GM18907 (cell line): ENCODE data around the gene KHNYN.
"Not testable (repeated sequence)": the region's sequence is repeated elsewhere in the genome, so short reads cannot be mapped to it uniquely, and the experiment has no call there.

Experiments used
- ATAC-seq: cut with Tn5 transposase; IDR thresholded peaks from one replicate; pipeline ENCODE4 v1.9.1; 2021; ENCODE audit warnings: mild to moderate bottlenecking, moderate library complexity; ENCODE audit not compliant: unreplicated experiment

KHNYN gene

GRCh38 chr14:24465805-24466204 is 36.1 kb downstream of the KHNYN start:
- ATAC-seq, result no peak

GRCh38 chr14:24470450-24470849 is 40.7 kb downstream of the KHNYN start:
- ATAC-seq, result not testable (repeated sequence)

- no peak for ATAC-seq
Measured at GRCh38 chr14:24473211-24473610, 43.5 kb downstream of the KHNYN start.

- no peak for ATAC-seq
Measured at GRCh38 chr14:24475261-24475660, 45.5 kb downstream of the KHNYN start.

- ATAC-seq, result not testable (repeated sequence)
Measured at GRCh38 chr14:24479999-24480398, 50.2 kb downstream of the KHNYN start.

- peak; percentile 86 for ATAC-seq
Measured at GRCh38 chr14:24481622-24482324, 52.0 kb downstream of the KHNYN start.

GRCh38 chr14:24482699-24483303 is 53.0 kb downstream of the KHNYN start:
- not testable (repeated sequence) for ATAC-seq

DNA sequence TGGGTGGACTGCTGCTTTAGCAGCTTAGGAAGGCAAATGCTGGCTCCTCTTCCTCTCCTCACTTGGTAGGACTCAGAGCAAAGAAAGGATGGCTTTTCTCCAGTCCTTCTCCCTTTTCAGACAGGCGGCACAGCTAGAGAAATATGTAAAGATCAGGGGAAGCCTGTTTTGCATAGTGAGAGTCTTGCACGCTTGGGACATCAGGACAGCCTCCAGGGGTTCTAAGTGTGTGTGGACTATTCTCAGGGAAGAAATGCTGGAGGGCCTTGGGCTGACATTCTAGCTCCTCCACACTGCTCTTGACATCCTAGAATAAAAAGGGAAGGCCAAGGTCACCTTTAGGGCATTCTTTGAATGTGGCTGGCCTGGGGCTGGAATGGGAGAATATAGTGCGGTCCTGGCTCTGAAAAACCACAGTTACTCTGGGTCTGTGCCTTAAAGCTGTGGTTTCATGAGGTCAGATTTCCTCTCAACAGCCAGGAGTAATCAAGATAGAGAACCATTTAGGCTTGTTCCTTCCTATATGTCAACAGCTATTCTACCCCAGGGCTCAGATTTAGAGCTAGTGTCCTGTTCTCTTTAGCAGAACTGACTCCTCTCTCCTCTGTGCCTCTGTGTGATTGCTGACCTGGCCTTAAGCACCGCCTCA is 54.0 kb downstream of the KHNYN start:
- no peak for ATAC-seq
